Natural killer cell (primary cell): ENCODE measurements around the gene NFX1. TPM values are rescaled to one million over a fixed set of nuclear protein-coding genes. Genes with fewer than 3 reads are reported as not detected.

Experiments
- ATAC-seq, 3 donors: fragments of 150-1000 bp in 2 of 3; fragments of 200-7000 bp in 1 of 3; cut with Tn5 transposase; 1 replicate in 1 of 3; 2 replicates in 2 of 3; pipeline ENCODE4 v1.10.0; 2021; ENCODE audit warnings: mild to moderate bottlenecking in 2 of 3, moderate library complexity in 2 of 3
- DNase-seq, 2 donors: peaks; one replicate each; pipeline versions ENCODE4 v3.0.0 to v3.0.0-alpha.2; 2013 to 2021; ENCODE audit warnings: mixed read lengths in 1 of 2
- H3K27ac ChIP-seq: one replicate; pipeline ENCODE4 v1.5.1; 2013; ENCODE audit warnings: mild to moderate bottlenecking, low read length
- H3K27me3 ChIP-seq: one replicate; pipeline ENCODE4 v1.6.1; 2013; ENCODE audit warnings: low read length; ENCODE audit not compliant: control insufficient read depth, insufficient read depth
- H3K36me3 ChIP-seq: one replicate; pipeline ENCODE4 v1.6.1; 2013; ENCODE audit warnings: low read length; ENCODE audit not compliant: control insufficient read depth, insufficient read depth
- H3K4me1 ChIP-seq: one replicate; pipeline ENCODE4 v1.6.1; 2013; ENCODE audit warnings: low read length; ENCODE audit not compliant: control insufficient read depth, insufficient read depth
- H3K4me3 ChIP-seq: one replicate; pipeline ENCODE4 v1.5.1; 2013; ENCODE audit warnings: low read length
- H3K9me3 ChIP-seq: one replicate; pipeline ENCODE4 v1.6.1; 2013; ENCODE audit warnings: low read length; ENCODE audit not compliant: control insufficient read depth, insufficient read depth
- H3K27ac Mint-ChIP-seq, 2 donors: one replicate each; pipeline ENCODE4 v1.8.0; 2022; ENCODE audit warnings: mild to moderate bottlenecking in 2 of 2, mixed read lengths in 2 of 2, moderate library complexity in 1 of 2
- H3K27me3 Mint-ChIP-seq, 2 donors: one replicate each; pipeline ENCODE4 v1.8.0; 2022; ENCODE audit warnings: low read depth in 2 of 2, mixed read lengths in 2 of 2
- H3K36me3 Mint-ChIP-seq: one replicate; pipeline ENCODE4 v1.8.0; 2022; ENCODE audit warnings: mixed read lengths
- H3K4me1 Mint-ChIP-seq, 2 donors: one replicate each; pipeline ENCODE4 v1.8.0; 2022; ENCODE audit warnings: mixed read lengths in 2 of 2
- H3K4me3 Mint-ChIP-seq: one replicate; pipeline ENCODE4 v1.8.0; 2022; ENCODE audit warnings: mild to moderate bottlenecking, moderate library complexity, mixed read lengths
- H3K9me3 Mint-ChIP-seq, 2 donors: one replicate each; pipeline ENCODE4 v1.8.0; 2022; ENCODE audit warnings: mixed read lengths in 2 of 2
- CTCF ChIP-seq: fragments of 200-600 bp; IDR thresholded peaks from one replicate; pipeline ENCODE4 v1.8.0; 2022; ENCODE audit warnings: antibody characterized with exemption
- WGBS: methylation state at CpG from one replicate; pipeline ENCODE4 v1.1.7; 2013; ENCODE audit warnings: missing lambda C conversion rate; ENCODE audit not compliant: insufficient coverage; 5-methylcytosine and 5-hydroxymethylcytosine counted together
- intact Hi-C: fragments of 100-400 bp; cut with micrococcal nuclease; formaldehyde crosslinking; loops from one replicate; pipeline ENCODE4 v1.14.2; 2022
- total RNA-seq, 4 donors: library from RNA; stranded (reverse); fragments of 120-200 nt in 1 of 4; gene quantifications; one replicate each; pipeline versions ENCODE4 v1.2.3 to v1.2.4, GENCODE V29; 2013 to 2022

The NFX1 gene
- total RNA-seq, 3 donors from 2014 or later (not counting 1 experiment from before 2014, with no cell fraction given), result 33.0 to 38.8 (median 38.5) TPM

- no peak for TF ChIP-seq CTCF
- WGBS, result 94% methylated on average over 2 of the region's 2 CpGs
- Mint-ChIP-seq H3K4me3 (no peak overlapping the region), H3K9me3 (no peaks in the 10 kb centered on the region), H3K36me3 (peaks cover 12% of the 10 kb centered on the region), H3K4me1 (no peaks in the 10 kb centered on the region), H3K27me3 (no peaks in the 10 kb centered on the region), H3K27ac (no peak overlapping the region)
- Histone ChIP-seq H3K4me1 (no peaks in the 10 kb centered on the region), H3K27ac (no peak overlapping the region), H3K36me3 (peaks cover 64% of the 10 kb centered on the region), H3K9me3 (no peaks in the 10 kb centered on the region), H3K27me3 (no peaks in the 10 kb centered on the region), H3K4me3 (no peak overlapping the region)
- intact Hi-C loops, result no loop called here
- ATAC-seq (no peak), DNase-seq (no peak)
Measured at GRCh38 chr9:33366979-33367480, 76.7 kb downstream of the NFX1 start.

GRCh38 chr9:33372900-33373299 is 82.6 kb downstream of the NFX1 start:
- Mint-ChIP-seq H3K4me3 (no peak overlapping the region), H3K27me3 (no peaks in the 10 kb centered on the region), H3K4me1 (peaks cover 8 to 9% of the 10 kb centered on the region in 2 donors), H3K27ac (no peak overlapping the region), H3K9me3 (no peaks in the 10 kb centered on the region), H3K36me3 (peaks cover 12% of the 10 kb centered on the region)
- ATAC-seq (no peak), DNase-seq (no peak)
- no peaks in the 10 kb centered on the region for H3K9me3 ChIP-seq
- H3K27ac ChIP-seq, result no peak overlapping the region
- H3K4me3 ChIP-seq, result no peak overlapping the region
- intact Hi-C loops, result no loop called here
- no peaks in the 10 kb centered on the region for H3K27me3 ChIP-seq
- peaks cover 30% of the 10 kb centered on the region for H3K36me3 ChIP-seq
- H3K4me1 ChIP-seq, result no peaks in the 10 kb centered on the region
- 95% methylated on average over 4 of the region's 4 CpGs for WGBS
- TF ChIP-seq CTCF, result no peak

- Histone ChIP-seq H3K27me3 (no peaks in the 10 kb centered on the region), H3K4me1 (no peaks in the 10 kb centered on the region), H3K27ac (no peak overlapping the region), H3K4me3 (no peak overlapping the region), H3K36me3 (peaks cover 21% of the 10 kb centered on the region), H3K9me3 (no peaks in the 10 kb centered on the region)
- Mint-ChIP-seq H3K9me3 (no peaks in the 10 kb centered on the region), H3K36me3 (peaks cover 12% of the 10 kb centered on the region), H3K4me3 (no peak overlapping the region), H3K27ac (no peak overlapping the region), H3K27me3 (no peaks in the 10 kb centered on the region), H3K4me1 (peaks cover 8 to 9% of the 10 kb centered on the region in 2 donors)
- TF ChIP-seq CTCF, result no peak
- intact Hi-C loops, result loop anchor here (2.0 kb wide), 1 partner anchor 93 kb away; no protein-coding TSS in a partner anchor
- 92% methylated on average over 9 of the region's 9 CpGs for WGBS
- ATAC-seq, result no peak
- DNase-seq, result no peak
Measured at GRCh38 chr9:33374190-33374589, 83.9 kb downstream of the NFX1 start.
